ENCODE measurements around the gene SIGLEC5.

GRCh38 chr19:51572410-51572809 lies 57.8 kb downstream of the SIGLEC5 start:
- TF ChIP-seq, protein P1, sequence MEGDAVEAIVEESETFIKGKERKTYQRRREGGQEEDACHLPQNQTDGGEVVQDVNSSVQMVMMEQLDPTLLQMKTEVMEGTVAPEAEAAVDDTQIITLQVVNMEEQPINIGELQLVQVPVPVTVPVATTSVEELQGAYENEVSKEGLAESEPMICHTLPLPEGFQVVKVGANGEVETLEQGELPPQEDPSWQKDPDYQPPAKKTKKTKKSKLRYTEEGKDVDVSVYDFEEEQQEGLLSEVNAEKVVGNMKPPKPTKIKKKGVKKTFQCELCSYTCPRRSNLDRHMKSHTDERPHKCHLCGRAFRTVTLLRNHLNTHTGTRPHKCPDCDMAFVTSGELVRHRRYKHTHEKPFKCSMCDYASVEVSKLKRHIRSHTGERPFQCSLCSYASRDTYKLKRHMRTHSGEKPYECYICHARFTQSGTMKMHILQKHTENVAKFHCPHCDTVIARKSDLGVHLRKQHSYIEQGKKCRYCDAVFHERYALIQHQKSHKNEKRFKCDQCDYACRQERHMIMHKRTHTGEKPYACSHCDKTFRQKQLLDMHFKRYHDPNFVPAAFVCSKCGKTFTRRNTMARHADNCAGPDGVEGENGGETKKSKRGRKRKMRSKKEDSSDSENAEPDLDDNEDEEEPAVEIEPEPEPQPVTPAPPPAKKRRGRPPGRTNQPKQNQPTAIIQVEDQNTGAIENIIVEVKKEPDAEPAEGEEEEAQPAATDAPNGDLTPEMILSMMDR (IDR thresholded peaks at IDR 0.05; ENCODE audit: insufficient read depth, low read depth, low read length), result no peak
- TF ChIP-seq EZH2 (IDR thresholded peaks at IDR 0.05; ENCODE audit: insufficient read depth, low read length), result no peak
